T-helper 22 cell (primary cell): ENCODE data around the gene KRTAP5-4.
"Not testable (repeated sequence)": the region's sequence is repeated elsewhere in the genome, so short reads cannot be mapped to it uniquely, and the experiment has no call there.

Experiments used
- DNase-seq: peaks from one replicate; pipeline ENCODE4 v3.0.0-alpha.2; 2020; ENCODE audit warnings: low read depth

Gene KRTAP5-4

GRCh38 chr11:1652771-1653540 lies 31.0 kb upstream of the KRTAP5-4 start:
- DNase-seq, result peak; percentile 43

GRCh38 chr11:1652442-1652770 lies 30.5 kb upstream of the KRTAP5-4 start:
- DNase-seq, result no peak

GRCh38 chr11:1652026-1652425 lies 30.1 kb upstream of the KRTAP5-4 start:
- no peak for DNase-seq

- DNase-seq, result no peak
Measured at GRCh38 chr11:1651411-1651980, 29.6 kb upstream of the KRTAP5-4 start.

- DNase-seq, result no peak
Measured at GRCh38 chr11:1650918-1651262, 29.0 kb upstream of the KRTAP5-4 start.

- DNase-seq, result no peak
Measured at GRCh38 chr11:1650034-1650917, 28.3 kb upstream of the KRTAP5-4 start.

- no peak for DNase-seq
Measured at GRCh38 chr11:1648653-1649420, 26.9 kb upstream of the KRTAP5-4 start.

GRCh38 chr11:1647901-1648652 lies 26.1 kb upstream of the KRTAP5-4 start:
- no peak for DNase-seq

- DNase-seq, result not testable (repeated sequence)
Measured at GRCh38 chr11:1646540-1646939, 24.6 kb upstream of the KRTAP5-4 start.

- no peak for DNase-seq
Measured at GRCh38 chr11:1645357-1645821, 23.5 kb upstream of the KRTAP5-4 start.

GRCh38 chr11:1644601-1645356 lies 22.8 kb upstream of the KRTAP5-4 start:
- no peak for DNase-seq

GRCh38 chr11:1643146-1643690 lies 21.3 kb upstream of the KRTAP5-4 start:
- no peak for DNase-seq

- no peak for DNase-seq
Measured at GRCh38 chr11:1642288-1643145, 20.6 kb upstream of the KRTAP5-4 start.

GRCh38 chr11:1641096-1641495 lies 19.2 kb upstream of the KRTAP5-4 start:
- DNase-seq, result no peak

- DNase-seq, result no peak
Measured at GRCh38 chr11:1640076-1640946, 18.4 kb upstream of the KRTAP5-4 start.

GRCh38 chr11:1639666-1640065 lies 17.7 kb upstream of the KRTAP5-4 start:
- no peak for DNase-seq

GRCh38 chr11:1639102-1639620 lies 17.2 kb upstream of the KRTAP5-4 start:
- DNase-seq, result no peak

- DNase-seq, result no peak
Measured at GRCh38 chr11:1638344-1638743, 16.4 kb upstream of the KRTAP5-4 start.
